Mucosa of gallbladder (tissue), 1 donor: ENCODE measurements around the gene CARD11. TPM values are rescaled to one million over a fixed set of nuclear protein-coding genes. Genes with fewer than 3 reads are reported as not detected.
A peak's percentile ranks its signal among the peaks of the same experiment; 100 is the strongest.

Experiments used
- DNase-seq: peaks from one replicate; pipeline ENCODE4 v3.0.0-alpha.2; 2020; ENCODE audit warnings: low spot score
- total RNA-seq: library from RNA; stranded (reverse); gene quantifications from one replicate; pipeline ENCODE4 v1.2.1, GENCODE V29; 2021
- donor health status: DM: no; HTN: no; CAD: no.

Gene CARD11
- total RNA-seq, 1 donor from 2014 or later = 35.8 TPM

GRCh38 chr7:3020416-3020815, 23.3 kb downstream of the CARD11 start:
- no peak for DNase-seq

- no peak for DNase-seq
Observed at GRCh38 chr7:3019801-3020200, 23.9 kb downstream of the CARD11 start.

GRCh38 chr7:3013975-3014792, 29.5 kb downstream of the CARD11 start:
- DNase-seq = no peak

- no peak for DNase-seq
Observed at GRCh38 chr7:3011211-3011852, 32.3 kb downstream of the CARD11 start.

GRCh38 chr7:3010161-3010560, 33.5 kb downstream of the CARD11 start:
- no peak for DNase-seq

- no peak for DNase-seq
Observed at GRCh38 chr7:3009086-3009485, 34.6 kb downstream of the CARD11 start.

- no peak for DNase-seq
Observed at GRCh38 chr7:3008386-3008785, 35.3 kb downstream of the CARD11 start.

GRCh38 chr7:3007696-3008095, 36.0 kb downstream of the CARD11 start:
- no peak for DNase-seq

- no peak for DNase-seq
Observed at GRCh38 chr7:3005257-3005656, 38.4 kb downstream of the CARD11 start.

- no peak for DNase-seq
Observed at GRCh38 chr7:3003936-3004335, 39.7 kb downstream of the CARD11 start.

- DNase-seq = no peak
Observed at GRCh38 chr7:3002631-3003030, 41.0 kb downstream of the CARD11 start.

- DNase-seq = no peak
Observed at GRCh38 chr7:3000566-3000965, 43.1 kb downstream of the CARD11 start.

- peak; percentile 21 for DNase-seq
Observed at GRCh38 chr7:2999078-2999500, 44.6 kb downstream of the CARD11 start.

GRCh38 chr7:2997014-2997413, 46.7 kb downstream of the CARD11 start:
- no peak for DNase-seq

- DNase-seq = peak; percentile 21
Observed at GRCh38 chr7:2996141-2996540, 47.5 kb downstream of the CARD11 start.

GRCh38 chr7:2993868-2994267, 49.8 kb downstream of the CARD11 start:
- peak; percentile 81 for DNase-seq

- no peak for DNase-seq
Observed at GRCh38 chr7:2993396-2993795, 50.3 kb downstream of the CARD11 start.

GRCh38 chr7:2990949-2991470, 52.7 kb downstream of the CARD11 start:
- DNase-seq = no peak

GRCh38 chr7:2986561-2986960, 57.1 kb downstream of the CARD11 start:
- DNase-seq = no peak

GRCh38 chr7:2985866-2986265, 57.8 kb downstream of the CARD11 start:
- no peak for DNase-seq

- no peak for DNase-seq
Observed at GRCh38 chr7:2984091-2984490, 59.6 kb downstream of the CARD11 start.

- DNase-seq = no peak
Observed at GRCh38 chr7:2983586-2983985, 60.1 kb downstream of the CARD11 start.

GRCh38 chr7:2982831-2983230, 60.8 kb downstream of the CARD11 start:
- no peak for DNase-seq
